ENCODE measurements around the gene SLC35E2B. TPM values are rescaled to one million over a fixed set of nuclear protein-coding genes. Genes with fewer than 3 reads are reported as not detected.
"Not testable (repeated sequence)": the region's sequence is repeated elsewhere in the genome, so short reads cannot be mapped to it uniquely, and the experiment has no call there.

Gene SLC35E2B
- total RNA-seq (2016; rRNA removed; fragmentation: Illumina TruSeq; extraction: Trizol) (10.2 and 14.1 TPM in 2 replicates), polyA plus RNA-seq (2011; rRNA removed) (19.7 and 25.8 TPM in 2 replicates), polyA minus RNA-seq (2011; rRNA and poly(A)+ RNA removed; ENCODE audit: low replicate concordance) (23.7 and 29.9 TPM in 2 replicates), Bru-seq, nascent RNA (percentile 62 among the genes with signal in this experiment), BruChase-seq, experiment 1, labeled RNA remaining after a 6-hour chase (percentile 83 among the genes with signal in this experiment), BruChase-seq, experiment 2, labeled RNA remaining after a 2-hour chase (percentile 75 among the genes with signal in this experiment)
- 6.4 and 6.9 TPM in 2 replicates for total RNA-seq (2016; cell fraction: cytosol; rRNA removed; fragmentation: Illumina TruSeq; extraction: Trizol; ENCODE audit: low read depth)
- 8.0 and 14.4 TPM in 2 replicates for total RNA-seq (2016; cell fraction: insoluble cytoplasmic fraction; rRNA removed; fragmentation: Illumina TruSeq; extraction: Trizol)
- total RNA-seq (2016; cell fraction: membrane; rRNA removed; fragmentation: Illumina TruSeq; extraction: Trizol) = 9.4 and 10.0 TPM in 2 replicates
- total RNA-seq (2016; cell fraction: nucleus; rRNA removed; fragmentation: Illumina TruSeq; extraction: Trizol) = 15.3 and 21.0 TPM in 2 replicates
- 14.2 and 15.2 TPM in 2 replicates for polyA plus RNA-seq (2011; cell fraction: cytosol; rRNA removed)
- polyA plus RNA-seq (2011; cell fraction: nucleus; rRNA removed) = 73.9 and 74.2 TPM in 2 replicates
- polyA plus RNA-seq (2012) = 16.8 and 19.4 TPM in 2 replicates
- polyA plus RNA-seq (2016; cell fraction: cytosol; fragmentation: Illumina TruSeq; extraction: Trizol; ENCODE audit: low read depth) = 2.0 TPM in 2 replicates
- polyA plus RNA-seq (2016; cell fraction: insoluble cytoplasmic fraction; fragmentation: Illumina TruSeq; extraction: Trizol; ENCODE audit: low read depth) = 10.1 and 12.8 TPM in 2 replicates
- polyA plus RNA-seq (2016; cell fraction: membrane; fragmentation: Illumina TruSeq; extraction: Trizol; ENCODE audit: low read depth) = 5.9 and 6.3 TPM in 2 replicates
- 59.0 and 64.5 TPM in 2 replicates for polyA plus RNA-seq (2016; cell fraction: nucleus; fragmentation: Illumina TruSeq; extraction: Trizol; ENCODE audit: insufficient read depth, low read depth)
- polyA minus RNA-seq (2011; cell fraction: cytosol; rRNA and poly(A)+ RNA removed) = 12.5 and 12.9 TPM in 2 replicates
- 19.1 and 24.4 TPM in 2 replicates for polyA minus RNA-seq (2011; cell fraction: nucleus; rRNA and poly(A)+ RNA removed)
- long read RNA-seq, experiment 1, full-length matches to known transcripts = 3 of 11 reads
- long read RNA-seq, experiment 1, partial matches to known transcripts = 4 of 11 reads
- long read RNA-seq, experiment 1, other reads (novel, unspliced or antisense) = 4 of 11 reads
- long read RNA-seq, experiment 2, full-length matches to known transcripts = 7 of 70 reads
- long read RNA-seq, experiment 2, partial matches to known transcripts = 2 of 70 reads
- long read RNA-seq, experiment 2, other reads (novel, unspliced or antisense) = 61 of 70 reads

GRCh38 chr1:1692714-1693647, at the start of gene SLC35E2B:
Gene SLC35E2B (minus strand): TSS chr1:1692795. CDS start chr1:1676699, 16,096 bp downstream.
- H3K27ac ChIP-seq (ENCODE audit: extremely low read length, insufficient read depth, low read length) = peak within 1 kb of the TSS; percentile 76
- H3K4me2 ChIP-seq (ENCODE audit: low read depth, low read length) = peak within 1 kb of the TSS; percentile 63; the same call in 1 of the 2 replicates
- peak within 1 kb of the TSS; percentile 56; the same call in 1 of the 2 replicates for H3K9ac ChIP-seq (ENCODE audit: insufficient read depth, low read depth, low read length)
- BruUV-seq (replicated peaks); CTCF ChIA-PET (ENCODE audit: low intra/inter-chr PET ratio, low total read pairs); H3K79me2 ChIP-seq (ENCODE audit: insufficient read depth, low read length); H2AFZ ChIP-seq (ENCODE audit: low read length); H4K20me1 ChIP-seq (ENCODE audit: insufficient read depth, low read length); H3K4me1 ChIP-seq (ENCODE audit: insufficient read depth, low read length); intact Hi-C loops (cut with micrococcal nuclease; ENCODE audit: unreplicated experiment); in situ Hi-C loops (cut with HindIII; ENCODE audit: extremely low pct_ligation_motif_present, low pct_unique_long_range_greater_than_20kb); H3K27me3 ChIP-seq (ENCODE audit: control insufficient read depth in 1 of 2, insufficient read depth in 2 of 2, low read length in 2 of 2); POLR2A ChIA-PET; H3K36me3 ChIP-seq (replicated peaks in 1 of 2; ENCODE audit: control insufficient read depth in 1 of 2, insufficient read depth in 2 of 2, low read length in 2 of 2); H3K9me3 ChIP-seq (ENCODE audit: low read length): not testable (repeated sequence)
- peak within 1 kb of the TSS; percentile 30 to 64 (median 60); a peak in 5 of 6 replicates for H3K4me3 ChIP-seq (replicated peaks in 1 of 3; ENCODE audit: insufficient read depth in 1 of 3, low read depth in 2 of 3, low read length in 3 of 3)
- DNase-seq (ENCODE audit: low spot score) (peak; percentile 52), FAIRE-seq (peak; percentile 90), ATAC-seq (peak; percentile 88)
- no CpG with 5 or more reads among the region's 98 CpGs for WGBS (ENCODE audit: low lambda C conversion rate)
- TF ChIP-seq RBFOX2 (IDR thresholded peaks at IDR 0.05; ENCODE audit: low read depth, low read length) (peak; percentile 47), TAF1 (CRISPR knock-in tag; IDR thresholded peaks at IDR 0.05) (peak; percentile 44; the same call in 1 of the 2 replicates), ZFY (CRISPR knock-in tag; IDR thresholded peaks at IDR 0.05) (peak; percentile 57; the same call in 1 of the 2 replicates), HOXA3 (CRISPR knock-in tag; IDR thresholded peaks at IDR 0.05) (peak; percentile 29; the same call in 1 of the 2 replicates), MXI1 (IDR thresholded peaks at IDR 0.05; ENCODE audit: borderline replicate concordance, low read depth, low read length) (peak; percentile 29; the same call in 1 of the 3 replicates), SAP130 (CRISPR knock-in tag; IDR thresholded peaks at IDR 0.05; ENCODE audit: low read depth) (peak; percentile 40; the same call in 1 of the 2 replicates), THAP11 (CRISPR knock-in tag; IDR thresholded peaks at IDR 0.05) (peak; percentile 34; the same call in 1 of the 2 replicates), KDM2A (CRISPR knock-in tag; IDR thresholded peaks at IDR 0.05; ENCODE audit: borderline replicate concordance, low read depth) (peak; percentile 42; the same call in 1 of the 2 replicates), PRDM10 (CRISPR knock-in tag; IDR thresholded peaks at IDR 0.05; ENCODE audit: low read depth) (peak; percentile 98), GABPB1 (CRISPR knock-in tag; IDR thresholded peaks at IDR 0.05) (peak; percentile 79), HNRNPLL (IDR thresholded peaks at IDR 0.05; ENCODE audit: low read depth, low read length, poor library complexity, severe bottlenecking) (peak; percentile 33), MAX (IDR thresholded peaks at IDR 0.05) (peak; percentile 32; the same call in 1 of the 2 replicates)

Measured in HepG2 (cell line).